ENCODE results near the gene CCNT2. TPM values are rescaled to one million over a fixed set of nuclear protein-coding genes. Genes with fewer than 3 reads are reported as not detected.

Gene CCNT2
- total RNA-seq = 25.9 and 34.6 TPM in 2 replicates

DNA sequence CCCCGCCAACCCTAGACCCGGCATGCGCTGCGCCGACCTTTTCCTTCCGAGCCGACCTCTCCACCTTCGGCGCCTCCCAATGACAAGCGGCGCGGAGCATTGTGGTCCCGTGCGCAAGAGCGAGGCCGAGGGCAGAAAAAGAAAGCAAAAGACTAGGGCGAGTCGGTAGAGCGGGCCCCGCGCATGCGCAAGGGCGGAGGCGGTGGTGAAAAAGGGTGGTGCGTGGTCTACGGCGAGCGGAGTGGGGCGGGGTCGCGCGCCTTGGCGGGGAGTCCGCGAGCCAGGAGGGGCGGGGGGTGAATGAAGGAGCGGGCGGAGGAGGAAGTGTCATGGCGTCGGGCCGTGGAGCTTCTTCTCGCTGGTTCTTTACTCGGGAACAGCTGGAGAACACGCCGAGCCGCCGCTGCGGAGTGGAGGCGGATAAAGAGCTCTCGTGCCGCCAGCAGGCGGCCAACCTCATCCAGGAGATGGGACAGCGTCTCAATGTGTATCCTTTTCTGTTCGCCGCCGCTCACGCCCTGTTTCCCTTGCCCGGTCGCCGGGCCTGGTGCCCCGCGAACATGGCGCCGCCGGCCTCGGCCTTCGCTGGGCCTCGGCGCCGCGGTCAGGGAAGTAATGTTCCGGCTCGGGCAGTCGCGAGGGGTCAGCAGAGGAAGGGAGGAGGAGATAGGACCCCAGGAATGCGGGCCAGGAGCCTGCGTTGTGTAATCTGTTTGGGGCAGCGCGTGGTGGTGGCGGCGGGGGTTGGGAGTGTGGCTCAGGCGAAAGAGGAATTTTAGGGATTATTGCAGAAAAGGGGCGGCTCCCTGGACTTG lies at the start of gene CCNT2:
Gene CCNT2 (plus strand): TSS at position 297 of the 815 bp plus-strand sequence. CDS start 33 bp downstream, at position 330.

Other genes with a start within 250 kb of the CCNT2 start
- gene TMEM163, start 199.8 kb upstream of the CCNT2 start, total RNA-seq = not detected in 2 replicates
- not detected in 2 replicates for gene ACMSD, start 80.2 kb upstream of the CCNT2 start, total RNA-seq
- gene MAP3K19, start 128.6 kb downstream of the CCNT2 start, total RNA-seq = not detected in 2 replicates
- 56.9 and 79.6 TPM in 2 replicates for gene RAB3GAP1, start 133.5 kb downstream of the CCNT2 start, total RNA-seq

Measured in placental epithelial cell (primary cell).